Keratinocyte (primary cell): Measurements from ENCODE around the gene DCAF4.

ENCODE experiments used
- CTCF ChIP-seq, 3 experiments: IDR thresholded peaks in 1 of 3; conservative IDR thresholded peaks in 1 of 3; optimal IDR thresholded peaks in 1 of 3; 2 replicates in 2 of 3; 3 replicates in 1 of 3; pipeline versions ENCODE3 to v1.5.1; 2011; ENCODE audit warnings: low read length in 3 of 3, mild to moderate bottlenecking in 3 of 3, moderate library complexity in 2 of 3, control low read depth in 1 of 3, inconsistent platforms in 1 of 3; ENCODE audit not compliant: insufficient read depth in 2 of 3; ENCODE audit errors: extremely low read depth in 1 of 3
- EZH2 ChIP-seq: IDR thresholded peaks from one replicate; pipeline ENCODE4 v1.6.1; 2012; ENCODE audit warnings: inconsistent platforms, mild to moderate bottlenecking, low read length, moderate library complexity

GRCh38 chr14:72903716-72904115, 22.5 kb upstream of the DCAF4 start:
- TF ChIP-seq CTCF (optimal IDR thresholded peaks at IDR 0.05 in 1 of 3, IDR thresholded peaks at IDR 0.05 in 1 of 3, conservative IDR thresholded peaks at IDR 0.05 in 1 of 3; ENCODE audit: extremely low read depth in 1 of 3, insufficient read depth in 2 of 3, low read length in 3 of 3) (no peak), EZH2 (no peak)
